ENCODE data around the gene GIT2. TPM values are rescaled to one million over a fixed set of nuclear protein-coding genes. Genes with fewer than 3 reads are reported as not detected.
"Not testable (repeated sequence)": the region's sequence is repeated elsewhere in the genome, so short reads cannot be mapped to it uniquely, and the experiment has no call there.

GIT2 gene
- total RNA-seq, 1 experiment from 2014 or later, result 40.0 TPM

- ChIA-PET POLR2A (interaction anchor here (0.6 kb wide), 1 partner anchor 75 kb away, joined by 4 read pairs; no protein-coding TSS in a partner anchor), CTCF (no interaction called here)
- no peaks in the 10 kb centered on the region for H3K9me3 ChIP-seq (ENCODE audit: control insufficient read depth, insufficient read depth, low read depth, low read length)
- in situ Hi-C loops (cut with HindIII; ENCODE audit: low pct_unique_long_range_greater_than_20kb, low sequenced_read_pairs) (no loop called here), intact Hi-C loops (cut with micrococcal nuclease; ENCODE audit: unreplicated experiment) (no loop called here)
- H3K4me1 ChIP-seq (ENCODE audit: control insufficient read depth, insufficient read depth, low read length), result no peaks in the 10 kb centered on the region
- no TSS peak for BruUV-seq (replicated peaks)
- peaks cover 5% of the 10 kb centered on the region; the same call in 1 of the 2 replicates for H3K36me3 ChIP-seq (ENCODE audit: control insufficient read depth, insufficient read depth, low read length)
- TF ChIP-seq, protein P1, sequence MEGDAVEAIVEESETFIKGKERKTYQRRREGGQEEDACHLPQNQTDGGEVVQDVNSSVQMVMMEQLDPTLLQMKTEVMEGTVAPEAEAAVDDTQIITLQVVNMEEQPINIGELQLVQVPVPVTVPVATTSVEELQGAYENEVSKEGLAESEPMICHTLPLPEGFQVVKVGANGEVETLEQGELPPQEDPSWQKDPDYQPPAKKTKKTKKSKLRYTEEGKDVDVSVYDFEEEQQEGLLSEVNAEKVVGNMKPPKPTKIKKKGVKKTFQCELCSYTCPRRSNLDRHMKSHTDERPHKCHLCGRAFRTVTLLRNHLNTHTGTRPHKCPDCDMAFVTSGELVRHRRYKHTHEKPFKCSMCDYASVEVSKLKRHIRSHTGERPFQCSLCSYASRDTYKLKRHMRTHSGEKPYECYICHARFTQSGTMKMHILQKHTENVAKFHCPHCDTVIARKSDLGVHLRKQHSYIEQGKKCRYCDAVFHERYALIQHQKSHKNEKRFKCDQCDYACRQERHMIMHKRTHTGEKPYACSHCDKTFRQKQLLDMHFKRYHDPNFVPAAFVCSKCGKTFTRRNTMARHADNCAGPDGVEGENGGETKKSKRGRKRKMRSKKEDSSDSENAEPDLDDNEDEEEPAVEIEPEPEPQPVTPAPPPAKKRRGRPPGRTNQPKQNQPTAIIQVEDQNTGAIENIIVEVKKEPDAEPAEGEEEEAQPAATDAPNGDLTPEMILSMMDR (IDR thresholded peaks at IDR 0.05), result no peak
- no peak for TF ChIP-seq SIN3A (IDR thresholded peaks at IDR 0.05; ENCODE audit: borderline replicate concordance, insufficient read depth, low read depth, low read length)
- no peak for TF ChIP-seq REST (IDR thresholded peaks at IDR 0.05; ENCODE audit: insufficient read depth in 1 of 2, low read depth in 2 of 2, low read length in 1 of 2)
- TF ChIP-seq POLR2AphosphoS5 (IDR thresholded peaks at IDR 0.05; ENCODE audit: low read depth, low read length), result no peak
- TF ChIP-seq TCF7L2 (IDR thresholded peaks at IDR 0.05; ENCODE audit: low read depth, low read length), result no peak
- ATAC-seq, result no peak
- DNase-seq (ENCODE audit: low read depth, low spot score), result no peak
- H3K27ac ChIP-seq (ENCODE audit: low read length), result no peak overlapping the region
- no peaks in the 10 kb centered on the region for H3K27me3 ChIP-seq (ENCODE audit: control insufficient read depth, insufficient read depth, low read length)
- no peak overlapping the region for H3K4me3 ChIP-seq (ENCODE audit: low read depth in 2 of 2, low read length in 2 of 2)
Measured at GRCh38 chr12:109987615-109988014, 8.6 kb downstream of the GIT2 start.

DNA sequence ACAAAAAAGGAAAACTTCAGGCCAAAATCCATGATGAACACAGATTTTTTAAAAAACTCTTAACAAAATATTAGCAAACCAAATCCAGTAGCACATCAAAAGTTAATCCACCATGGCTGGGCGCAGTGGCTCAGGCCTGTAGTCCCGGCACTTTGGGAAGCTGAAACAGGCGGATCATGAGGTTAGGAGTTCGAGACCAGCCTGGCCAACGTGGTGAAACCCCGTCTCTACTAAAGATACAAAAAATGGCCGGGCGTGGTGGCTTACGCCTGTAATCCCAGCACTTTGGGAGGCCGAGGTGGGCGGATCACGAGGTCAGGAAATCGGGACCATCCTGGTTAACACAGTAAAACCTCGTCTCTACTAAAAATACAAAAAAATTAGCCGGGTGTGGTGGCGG is 9.9 kb downstream of the GIT2 start:
- H3K27ac ChIP-seq (ENCODE audit: low read length); H3K27me3 ChIP-seq (ENCODE audit: control insufficient read depth, insufficient read depth, low read length); POLR2A ChIA-PET; H3K4me1 ChIP-seq (ENCODE audit: control insufficient read depth, insufficient read depth, low read length); intact Hi-C loops (cut with micrococcal nuclease; ENCODE audit: unreplicated experiment); CTCF ChIA-PET; H3K36me3 ChIP-seq (ENCODE audit: control insufficient read depth, insufficient read depth, low read length); H3K9me3 ChIP-seq (ENCODE audit: control insufficient read depth, insufficient read depth, low read depth, low read length); in situ Hi-C loops (cut with HindIII; ENCODE audit: low pct_unique_long_range_greater_than_20kb, low sequenced_read_pairs); DNase-seq (ENCODE audit: low read depth, low spot score); H3K4me3 ChIP-seq (ENCODE audit: low read depth in 2 of 2, low read length in 2 of 2); ATAC-seq; BruUV-seq (replicated peaks): not testable (repeated sequence)

DNA sequence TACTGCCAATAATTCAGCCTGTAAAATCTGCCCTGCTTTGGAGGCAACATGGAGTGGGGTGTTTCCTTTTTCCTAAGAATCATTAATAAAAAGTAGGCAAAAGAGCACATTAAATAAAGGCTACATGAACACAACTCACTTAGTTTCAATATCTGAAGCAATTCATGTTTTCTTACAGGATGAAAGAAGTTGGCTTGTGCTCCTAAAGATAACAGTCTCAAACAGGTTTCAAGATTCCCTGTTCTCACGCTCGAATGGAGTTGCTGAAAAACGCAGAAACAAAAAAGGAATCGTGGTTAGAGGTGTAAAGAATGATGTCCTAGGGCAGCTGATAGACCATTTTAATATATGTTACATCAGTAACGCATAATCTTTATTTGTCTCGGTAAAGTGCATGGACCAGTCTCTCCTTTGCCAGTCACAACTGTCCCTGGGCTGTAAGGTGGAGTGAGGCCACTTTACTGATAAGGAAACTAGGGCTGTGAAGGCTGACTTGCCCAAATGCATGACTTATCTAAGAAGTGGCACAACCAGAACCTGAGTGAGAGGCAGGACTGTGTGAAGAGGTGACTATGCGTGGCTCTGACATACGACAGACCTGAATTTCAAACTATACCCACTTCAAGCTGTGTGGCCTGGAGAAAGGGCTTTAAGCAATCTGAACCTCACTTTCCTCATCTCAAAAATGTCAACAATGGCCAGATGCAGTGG is 12.6 kb downstream of the GIT2 start:
- in situ Hi-C loops (cut with HindIII; ENCODE audit: low pct_unique_long_range_greater_than_20kb, low sequenced_read_pairs) (no loop called here), intact Hi-C loops (cut with micrococcal nuclease; ENCODE audit: unreplicated experiment) (no loop called here)
- Histone ChIP-seq H3K4me3 (ENCODE audit: low read depth in 2 of 2, low read length in 2 of 2) (no peak overlapping the region), H3K9me3 (ENCODE audit: control insufficient read depth, insufficient read depth, low read depth, low read length) (no peaks in the 10 kb centered on the region), H3K36me3 (ENCODE audit: control insufficient read depth, insufficient read depth, low read length) (peaks cover 11% of the 10 kb centered on the region; the same call in 1 of the 2 replicates), H3K27ac (ENCODE audit: low read length) (no peak overlapping the region), H3K27me3 (ENCODE audit: control insufficient read depth, insufficient read depth, low read length) (no peaks in the 10 kb centered on the region), H3K4me1 (ENCODE audit: control insufficient read depth, insufficient read depth, low read length) (no peaks in the 10 kb centered on the region)
- ATAC-seq (no peak), DNase-seq (ENCODE audit: low read depth, low spot score) (no peak)
- TF ChIP-seq TCF7L2 (IDR thresholded peaks at IDR 0.05; ENCODE audit: low read depth, low read length), result no peak
- TF ChIP-seq POLR2AphosphoS5 (IDR thresholded peaks at IDR 0.05; ENCODE audit: low read depth, low read length), result no peak
- TF ChIP-seq REST (IDR thresholded peaks at IDR 0.05; ENCODE audit: insufficient read depth in 1 of 2, low read depth in 2 of 2, low read length in 1 of 2), result no peak
- TF ChIP-seq, protein P1 (IDR thresholded peaks at IDR 0.05), result no peak
- no peak for TF ChIP-seq SIN3A (IDR thresholded peaks at IDR 0.05; ENCODE audit: borderline replicate concordance, insufficient read depth, low read depth, low read length)
- no TSS peak for BruUV-seq (replicated peaks)
- CTCF ChIA-PET, result no interaction called here
- POLR2A ChIA-PET, result no interaction called here

All from Panc1 (cell line).